ENCODE data around the gene HPS6.
A peak's percentile ranks its signal among the peaks of the same experiment; 100 is the strongest.

Gene HPS6

DNA sequence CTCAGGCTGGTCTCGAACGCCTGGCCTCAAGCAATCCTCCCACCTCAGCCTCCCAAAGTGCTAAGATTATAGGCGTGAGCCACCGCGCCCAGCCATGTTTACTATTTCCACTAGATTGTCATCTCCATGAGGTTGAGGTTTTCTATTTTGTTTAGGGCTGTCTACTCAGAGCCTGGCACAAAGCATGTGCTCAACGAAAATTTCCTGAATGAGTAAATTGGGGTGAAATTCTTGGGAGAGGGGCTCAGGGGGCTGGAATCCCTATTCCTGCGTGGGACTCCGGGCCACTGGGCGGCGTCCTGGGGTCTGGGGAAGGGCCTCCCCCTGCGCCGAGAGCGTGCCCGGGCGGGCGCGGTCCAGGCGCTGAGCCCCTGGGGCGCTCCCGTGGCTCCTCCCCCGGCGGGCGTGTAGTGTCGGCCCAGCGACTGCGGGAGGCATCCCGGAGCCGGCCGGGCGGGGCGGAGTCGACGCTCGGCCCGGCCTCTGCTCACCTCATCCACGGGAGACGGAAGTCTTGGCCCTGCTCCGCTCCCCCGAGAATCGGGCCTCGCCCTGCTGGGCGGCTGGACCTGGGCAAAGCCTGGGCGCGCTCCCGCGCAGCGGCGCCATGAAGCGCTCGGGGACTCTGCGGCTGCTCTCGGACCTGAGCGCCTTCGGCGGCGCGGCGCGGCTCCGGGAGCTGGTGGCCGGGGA lies at the start of gene HPS6:
TSS of gene HPS6 (plus strand) at position 482 of the 693 bp plus-strand sequence. CDS start at position 608, 126 bp downstream.
- Histone ChIP-seq H3K27me3 (ENCODE audit: insufficient read depth, low read length, poor library complexity) (no peaks in the 10 kb centered on the region), H3K79me2 (ENCODE audit: insufficient read depth, low read length) (peaks cover 28% of the 10 kb centered on the region), H3K4me3 (ENCODE audit: low read depth in 1 of 2, low read length in 2 of 2) (peak within 1 kb of the TSS; percentile 90), H3K9me3 (ENCODE audit: insufficient read depth, low read length, severe bottlenecking) (no peaks in the 10 kb centered on the region), H3K9ac (ENCODE audit: low read depth, low read length) (peak within 1 kb of the TSS; percentile 94), H3K4me2 (ENCODE audit: insufficient read depth, low read length) (peak within 1 kb of the TSS; percentile 100), H3K27ac (ENCODE audit: low read length) (peak within 1 kb of the TSS; percentile 71), H4K20me1 (ENCODE audit: insufficient read depth, low read length) (peaks cover 30% of the 10 kb centered on the region), H3K4me1 (ENCODE audit: insufficient read depth, low read length) (peaks cover 31% of the 10 kb centered on the region), H2AFZ (ENCODE audit: low read depth, low read length) (peak within 1 kb of the TSS; percentile 93), H3K36me3 (ENCODE audit: insufficient read depth, low read length) (peaks cover 22% of the 10 kb centered on the region)
- peak; percentile 90 for DNase-seq
- TF ChIP-seq, protein P1, sequence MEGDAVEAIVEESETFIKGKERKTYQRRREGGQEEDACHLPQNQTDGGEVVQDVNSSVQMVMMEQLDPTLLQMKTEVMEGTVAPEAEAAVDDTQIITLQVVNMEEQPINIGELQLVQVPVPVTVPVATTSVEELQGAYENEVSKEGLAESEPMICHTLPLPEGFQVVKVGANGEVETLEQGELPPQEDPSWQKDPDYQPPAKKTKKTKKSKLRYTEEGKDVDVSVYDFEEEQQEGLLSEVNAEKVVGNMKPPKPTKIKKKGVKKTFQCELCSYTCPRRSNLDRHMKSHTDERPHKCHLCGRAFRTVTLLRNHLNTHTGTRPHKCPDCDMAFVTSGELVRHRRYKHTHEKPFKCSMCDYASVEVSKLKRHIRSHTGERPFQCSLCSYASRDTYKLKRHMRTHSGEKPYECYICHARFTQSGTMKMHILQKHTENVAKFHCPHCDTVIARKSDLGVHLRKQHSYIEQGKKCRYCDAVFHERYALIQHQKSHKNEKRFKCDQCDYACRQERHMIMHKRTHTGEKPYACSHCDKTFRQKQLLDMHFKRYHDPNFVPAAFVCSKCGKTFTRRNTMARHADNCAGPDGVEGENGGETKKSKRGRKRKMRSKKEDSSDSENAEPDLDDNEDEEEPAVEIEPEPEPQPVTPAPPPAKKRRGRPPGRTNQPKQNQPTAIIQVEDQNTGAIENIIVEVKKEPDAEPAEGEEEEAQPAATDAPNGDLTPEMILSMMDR (IDR thresholded peaks at IDR 0.05; ENCODE audit: borderline replicate concordance, extremely low read depth, low read length, poor library complexity, severe bottlenecking): peak; percentile 43
- no peak for TF ChIP-seq EZH2 (IDR thresholded peaks at IDR 0.05; ENCODE audit: borderline replicate concordance, low read depth, low read length, severe bottlenecking)
- ATAC-seq (ENCODE audit: insufficient read depth, low read depth): peak; percentile 98

DNA sequence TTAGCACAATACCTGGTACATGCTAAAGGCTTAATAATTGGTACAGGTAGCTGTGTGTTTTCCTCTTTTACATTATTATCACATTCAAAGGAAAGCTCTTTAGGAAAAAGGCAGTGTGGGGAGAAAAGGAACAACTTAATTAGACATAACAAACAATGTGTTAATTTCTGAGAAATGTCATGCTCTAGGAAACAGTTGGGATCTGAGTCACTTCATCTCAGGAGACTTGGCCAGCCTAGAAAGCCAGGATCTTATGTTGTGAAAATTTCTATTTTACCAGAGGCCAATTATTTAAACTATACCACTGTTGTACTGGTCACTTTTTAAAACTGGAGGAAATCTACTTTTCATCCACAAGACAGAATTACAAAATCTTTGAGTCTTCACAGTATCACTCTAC lies 48.7 kb upstream of the HPS6 start:
- Histone ChIP-seq H3K4me2 (ENCODE audit: insufficient read depth, low read length) (no peak overlapping the region), H3K4me3 (ENCODE audit: low read depth in 1 of 2, low read length in 2 of 2) (no peak overlapping the region), H3K27me3 (ENCODE audit: insufficient read depth, low read length, poor library complexity) (no peaks in the 10 kb centered on the region), H4K20me1 (ENCODE audit: insufficient read depth, low read length) (no peaks in the 10 kb centered on the region), H3K9ac (ENCODE audit: low read depth, low read length) (no peak overlapping the region), H3K4me1 (ENCODE audit: insufficient read depth, low read length) (no peaks in the 10 kb centered on the region), H3K27ac (ENCODE audit: low read length) (no peak overlapping the region), H3K36me3 (ENCODE audit: insufficient read depth, low read length) (peaks cover 44% of the 10 kb centered on the region), H3K79me2 (ENCODE audit: insufficient read depth, low read length) (no peaks in the 10 kb centered on the region), H2AFZ (ENCODE audit: low read depth, low read length) (no peak overlapping the region), H3K9me3 (ENCODE audit: insufficient read depth, low read length, severe bottlenecking) (peaks cover 3% of the 10 kb centered on the region)
- no peak for TF ChIP-seq EZH2 (IDR thresholded peaks at IDR 0.05; ENCODE audit: borderline replicate concordance, low read depth, low read length, severe bottlenecking)
- TF ChIP-seq, protein P1 (IDR thresholded peaks at IDR 0.05; ENCODE audit: borderline replicate concordance, extremely low read depth, low read length, poor library complexity, severe bottlenecking): no peak
- DNase-seq: no peak
- no peak for ATAC-seq (ENCODE audit: insufficient read depth, low read depth)

DNA sequence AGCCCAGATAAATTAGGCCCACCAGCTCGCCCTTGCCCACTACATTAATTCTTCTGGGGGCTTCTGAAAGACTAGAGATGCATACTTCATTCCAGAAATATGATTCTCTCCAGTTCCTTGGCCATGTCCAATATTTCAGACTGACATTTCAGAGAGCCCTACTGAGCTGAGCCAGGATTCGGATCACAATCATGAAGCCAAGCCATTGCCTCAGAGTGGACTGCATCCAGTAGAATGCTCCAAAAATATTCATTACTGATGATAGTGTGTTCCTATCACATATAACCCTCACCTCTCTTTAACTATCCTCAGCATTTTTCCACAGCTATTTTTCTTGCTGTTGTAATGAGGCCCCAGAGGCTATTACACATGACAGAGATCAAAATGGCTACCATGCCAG lies 47.9 kb upstream of the HPS6 start:
- Histone ChIP-seq H3K4me2 (ENCODE audit: insufficient read depth, low read length) (no peak overlapping the region), H3K79me2 (ENCODE audit: insufficient read depth, low read length) (no peaks in the 10 kb centered on the region), H3K27me3 (ENCODE audit: insufficient read depth, low read length, poor library complexity) (no peaks in the 10 kb centered on the region), H3K27ac (ENCODE audit: low read length) (no peak overlapping the region), H3K9me3 (ENCODE audit: insufficient read depth, low read length, severe bottlenecking) (peaks cover 3% of the 10 kb centered on the region), H3K9ac (ENCODE audit: low read depth, low read length) (no peak overlapping the region), H3K36me3 (ENCODE audit: insufficient read depth, low read length) (peaks cover 50% of the 10 kb centered on the region), H3K4me3 (ENCODE audit: low read depth in 1 of 2, low read length in 2 of 2) (no peak overlapping the region), H3K4me1 (ENCODE audit: insufficient read depth, low read length) (no peaks in the 10 kb centered on the region), H4K20me1 (ENCODE audit: insufficient read depth, low read length) (no peaks in the 10 kb centered on the region), H2AFZ (ENCODE audit: low read depth, low read length) (no peak overlapping the region)
- DNase-seq (no peak), ATAC-seq (ENCODE audit: insufficient read depth, low read depth) (no peak)
- no peak for TF ChIP-seq EZH2 (IDR thresholded peaks at IDR 0.05; ENCODE audit: borderline replicate concordance, low read depth, low read length, severe bottlenecking)
- TF ChIP-seq, protein P1 (IDR thresholded peaks at IDR 0.05; ENCODE audit: borderline replicate concordance, extremely low read depth, low read length, poor library complexity, severe bottlenecking): no peak
